GM12875 (cell line): ENCODE measurements around the gene SENP6.

Experiments
- H3K4me3 ChIP-seq: one replicate; pipeline ENCODE4 v1.5.1; 2011; ENCODE audit warnings: low read depth, low read length, control low read depth
- CTCF ChIP-seq: IDR thresholded peaks from 2 replicates; pipeline ENCODE4 v1.5.1; 2011; ENCODE audit warnings: low read depth, mild to moderate bottlenecking, control low read depth, inconsistent platforms, low read length, moderate library complexity, borderline replicate concordance; ENCODE audit not compliant: insufficient read depth

The SENP6 gene

GRCh38 chr6:75760320-75760719 is 158.6 kb downstream of the SENP6 start:
- no peak for TF ChIP-seq CTCF
- H3K4me3 ChIP-seq: no peak overlapping the region

- no peak overlapping the region for H3K4me3 ChIP-seq
- no peak for TF ChIP-seq CTCF
Observed at GRCh38 chr6:75761489-75761888, 159.8 kb downstream of the SENP6 start.

GRCh38 chr6:75762063-75762462 is 160.4 kb downstream of the SENP6 start:
- no peak overlapping the region for H3K4me3 ChIP-seq
- no peak for TF ChIP-seq CTCF

GRCh38 chr6:75766387-75766786 is 164.7 kb downstream of the SENP6 start:
- no peak overlapping the region for H3K4me3 ChIP-seq
- no peak for TF ChIP-seq CTCF
